Activated T-cell treated with anti-CD3 and anti-CD28 coated beads, Interleukin-2, amount 50 U/mL, for 24 hours (primary cell): ENCODE measurements around the gene GDAP1L1.

ENCODE experiments used
- DNase-seq: peaks from one replicate; pipeline ENCODE4 v3.0.0-alpha.2; 2020
- H3K27ac Mint-ChIP-seq: 2 replicates; pipeline ENCODE4 v1.8.0; 2020; ENCODE audit warnings: mild to moderate bottlenecking, mixed read lengths
- H3K27me3 Mint-ChIP-seq: 2 replicates; pipeline ENCODE4 v1.8.0; 2020; ENCODE audit warnings: mixed read lengths
- H3K36me3 Mint-ChIP-seq: 2 replicates; pipeline ENCODE4 v1.8.0; 2020; ENCODE audit warnings: low read depth, mixed read lengths
- H3K4me1 Mint-ChIP-seq: 2 replicates; pipeline ENCODE4 v1.8.0; 2020; ENCODE audit warnings: low read depth, mixed read lengths
- H3K4me3 Mint-ChIP-seq: 2 replicates; pipeline ENCODE4 v1.8.0; 2020; ENCODE audit warnings: mild to moderate bottlenecking, moderate library complexity, mixed read lengths
- H3K9me3 Mint-ChIP-seq: 2 replicates; pipeline ENCODE4 v1.8.0; 2020; ENCODE audit warnings: mixed read lengths

GDAP1L1 gene

GRCh38 chr20:44211177-44212039, 35.7 kb upstream of the GDAP1L1 start:
- Mint-ChIP-seq H3K27ac (peak overlapping the region; percentile 97), H3K4me3 (peak overlapping the region; percentile 96), H3K27me3 (no peaks in the 10 kb centered on the region), H3K36me3 (peaks cover 25% of the 10 kb centered on the region), H3K4me1 (peaks cover 70% of the 10 kb centered on the region), H3K9me3 (no peaks in the 10 kb centered on the region)
- no peak for DNase-seq

GRCh38 chr20:44212792-44213191, 34.3 kb upstream of the GDAP1L1 start:
- peaks cover 14% of the 10 kb centered on the region for H3K36me3 Mint-ChIP-seq
- H3K4me1 Mint-ChIP-seq: peaks cover 69% of the 10 kb centered on the region
- H3K9me3 Mint-ChIP-seq: no peaks in the 10 kb centered on the region
- H3K4me3 Mint-ChIP-seq: no peak overlapping the region
- no peaks in the 10 kb centered on the region for H3K27me3 Mint-ChIP-seq
- DNase-seq: no peak
- no peak overlapping the region for H3K27ac Mint-ChIP-seq

- Mint-ChIP-seq H3K9me3 (no peaks in the 10 kb centered on the region), H3K4me1 (peaks cover 73% of the 10 kb centered on the region), H3K27ac (peak overlapping the region; percentile 28)
These were observed 32.0 kb upstream of the GDAP1L1 start for GRCh38 chr20:44215125-44215524.

GRCh38 chr20:44217342-44218092, 29.6 kb upstream of the GDAP1L1 start:
- Mint-ChIP-seq H3K27me3 (no peaks in the 10 kb centered on the region), H3K9me3 (no peaks in the 10 kb centered on the region), H3K4me1 (peaks cover 61% of the 10 kb centered on the region), H3K27ac (peak overlapping the region; percentile 27), H3K4me3 (peak overlapping the region; percentile 66), H3K36me3 (no peaks in the 10 kb centered on the region)
- peak; percentile 71 for DNase-seq

More at GRCh38 chr20:44215125-44215524, 32.0 kb upstream of the GDAP1L1 start:
- DNase-seq: peak; percentile 76
- H3K27me3 Mint-ChIP-seq: no peaks in the 10 kb centered on the region
- H3K4me3 Mint-ChIP-seq: no peak overlapping the region
- H3K36me3 Mint-ChIP-seq: peaks cover 8% of the 10 kb centered on the region

- peak; percentile 43 for DNase-seq
- Mint-ChIP-seq H3K4me3 (peak overlapping the region; percentile 66), H3K27ac (peak overlapping the region; percentile 27), H3K36me3 (no peaks in the 10 kb centered on the region), H3K27me3 (no peaks in the 10 kb centered on the region), H3K4me1 (peaks cover 55% of the 10 kb centered on the region), H3K9me3 (no peaks in the 10 kb centered on the region)
These were observed 28.7 kb upstream of the GDAP1L1 start for GRCh38 chr20:44218446-44218845.

GRCh38 chr20:44219170-44219730, 27.9 kb upstream of the GDAP1L1 start:
- no peaks in the 10 kb centered on the region for H3K9me3 Mint-ChIP-seq
- H3K27ac Mint-ChIP-seq: peak overlapping the region; percentile 27
- no peak overlapping the region for H3K4me3 Mint-ChIP-seq
- no peaks in the 10 kb centered on the region for H3K27me3 Mint-ChIP-seq
- no peaks in the 10 kb centered on the region for H3K36me3 Mint-ChIP-seq
- peaks cover 52% of the 10 kb centered on the region for H3K4me1 Mint-ChIP-seq
- DNase-seq: no peak

- no peaks in the 10 kb centered on the region for H3K9me3 Mint-ChIP-seq
- H3K36me3 Mint-ChIP-seq: no peaks in the 10 kb centered on the region
- no peak overlapping the region for H3K4me3 Mint-ChIP-seq
- no peak for DNase-seq
- H3K27me3 Mint-ChIP-seq: no peaks in the 10 kb centered on the region
- peak overlapping the region; percentile 27 for H3K27ac Mint-ChIP-seq
- H3K4me1 Mint-ChIP-seq: peaks cover 50% of the 10 kb centered on the region
These were observed 27.3 kb upstream of the GDAP1L1 start for GRCh38 chr20:44219791-44220190.

- H3K27me3 Mint-ChIP-seq: no peaks in the 10 kb centered on the region
- H3K4me3 Mint-ChIP-seq: no peak overlapping the region
- H3K27ac Mint-ChIP-seq: no peak overlapping the region
- H3K36me3 Mint-ChIP-seq: no peaks in the 10 kb centered on the region
- DNase-seq: no peak
- H3K9me3 Mint-ChIP-seq: no peaks in the 10 kb centered on the region
- H3K4me1 Mint-ChIP-seq: peaks cover 39% of the 10 kb centered on the region
These were observed 25.6 kb upstream of the GDAP1L1 start for GRCh38 chr20:44221368-44221954.

- Mint-ChIP-seq H3K4me3 (no peak overlapping the region), H3K36me3 (no peaks in the 10 kb centered on the region)
These were observed 25.1 kb upstream of the GDAP1L1 start for GRCh38 chr20:44222027-44222426.

GRCh38 chr20:44222633-44223368, 24.3 kb upstream of the GDAP1L1 start:
- peaks cover 26% of the 10 kb centered on the region for H3K4me1 Mint-ChIP-seq
- H3K27ac Mint-ChIP-seq: no peak overlapping the region
- H3K9me3 Mint-ChIP-seq: no peaks in the 10 kb centered on the region
- no peaks in the 10 kb centered on the region for H3K36me3 Mint-ChIP-seq
- no peak for DNase-seq
- H3K4me3 Mint-ChIP-seq: no peak overlapping the region
- no peaks in the 10 kb centered on the region for H3K27me3 Mint-ChIP-seq

More at GRCh38 chr20:44222027-44222426, 25.1 kb upstream of the GDAP1L1 start:
- no peaks in the 10 kb centered on the region for H3K27me3 Mint-ChIP-seq
- H3K4me1 Mint-ChIP-seq: peaks cover 34% of the 10 kb centered on the region
- no peak for DNase-seq
- H3K27ac Mint-ChIP-seq: no peak overlapping the region
- no peaks in the 10 kb centered on the region for H3K9me3 Mint-ChIP-seq

GRCh38 chr20:44223721-44224120, 23.4 kb upstream of the GDAP1L1 start:
- Mint-ChIP-seq H3K27ac (no peak overlapping the region), H3K4me3 (no peak overlapping the region), H3K27me3 (no peaks in the 10 kb centered on the region), H3K9me3 (no peaks in the 10 kb centered on the region), H3K4me1 (peaks cover 17% of the 10 kb centered on the region), H3K36me3 (no peaks in the 10 kb centered on the region)
- DNase-seq: no peak

GRCh38 chr20:44224637-44225036, 22.5 kb upstream of the GDAP1L1 start:
- H3K4me1 Mint-ChIP-seq: peaks cover 8% of the 10 kb centered on the region
- H3K9me3 Mint-ChIP-seq: no peaks in the 10 kb centered on the region
- no peaks in the 10 kb centered on the region for H3K36me3 Mint-ChIP-seq
- no peaks in the 10 kb centered on the region for H3K27me3 Mint-ChIP-seq
- no peak overlapping the region for H3K4me3 Mint-ChIP-seq
- H3K27ac Mint-ChIP-seq: no peak overlapping the region
- no peak for DNase-seq

- Mint-ChIP-seq H3K9me3 (no peaks in the 10 kb centered on the region), H3K4me3 (no peak overlapping the region), H3K27ac (no peak overlapping the region), H3K36me3 (no peaks in the 10 kb centered on the region), H3K27me3 (no peaks in the 10 kb centered on the region), H3K4me1 (peaks cover 7% of the 10 kb centered on the region)
- no peak for DNase-seq
These were observed 18.4 kb upstream of the GDAP1L1 start for GRCh38 chr20:44228465-44229258.
